DOHH2 (cell line): Measurements from ENCODE around the gene SSPN.

Experiments
- CTCF ChIP-seq: fragments of 200-600 bp; sonication (generic); IDR thresholded peaks from one replicate; pipeline ENCODE4 v1.5.1; 2014; ENCODE audit warnings: antibody characterized with exemption, mild to moderate bottlenecking, low read depth, low read length; ENCODE audit not compliant: poor library complexity, severe bottlenecking
- EZH2phosphoT487 ChIP-seq: fragments of 200-600 bp; sonication (generic); IDR thresholded peaks from 2 replicates; pipeline ENCODE4 v1.6.1; 2017; ENCODE audit warnings: borderline replicate concordance, mild to moderate bottlenecking, antibody characterized with exemption, low read length, moderate library complexity, mixed read lengths

- no peak for TF ChIP-seq CTCF
- no peak for TF ChIP-seq EZH2phosphoT487
These were observed 3.4 kb downstream of the SSPN start for GRCh38 chr12:26198742-26199141.
